Measurements from ENCODE around the gene SPEM1. TPM values are rescaled to one million over a fixed set of nuclear protein-coding genes. Genes with fewer than 3 reads are reported as not detected.
"Not testable (repeated sequence)": the region's sequence is repeated elsewhere in the genome, so short reads cannot be mapped to it uniquely, and the experiment has no call there.

Gene SPEM1
- total RNA-seq, 2 experiments from 2014 or later = not detected

DNA sequence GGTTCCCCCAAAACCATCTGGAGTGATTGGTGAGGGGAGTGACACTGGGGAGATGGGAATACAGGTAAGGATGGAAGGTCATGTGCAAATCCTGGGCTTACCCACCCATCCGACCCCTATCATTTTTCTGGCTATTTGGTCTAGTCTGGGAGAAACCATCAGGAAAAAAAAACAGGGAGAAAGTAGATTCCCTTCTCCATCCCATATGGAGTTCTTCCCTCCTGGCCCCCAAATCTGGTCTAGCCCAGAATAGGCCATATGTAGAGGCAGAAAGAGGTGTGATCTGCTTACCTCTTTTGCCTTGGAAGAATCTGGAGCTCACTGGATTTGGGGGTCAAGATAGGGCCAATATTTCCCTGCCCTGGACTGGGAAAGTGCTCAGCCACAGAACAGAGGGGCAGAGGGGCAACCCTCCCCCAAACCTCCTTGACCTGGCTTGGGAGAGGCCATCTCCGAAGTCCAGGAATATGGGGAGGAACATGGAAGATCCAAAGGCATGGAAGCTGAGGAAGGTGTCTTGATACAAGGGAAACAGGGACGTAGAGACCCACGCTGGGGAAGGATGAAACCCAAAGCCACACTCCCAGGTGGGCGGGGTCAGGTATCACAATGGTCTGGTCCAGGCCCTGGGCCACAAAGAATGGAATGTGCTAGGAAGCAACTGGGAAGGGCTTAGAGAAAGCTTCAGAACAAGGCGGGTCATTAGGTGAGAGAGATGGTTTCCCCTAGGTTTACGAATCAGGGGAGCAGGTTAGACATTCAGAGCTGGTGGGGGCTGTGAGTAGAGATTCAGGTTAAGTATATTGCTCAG lies 40.9 kb downstream of the SPEM1 start:
- no peaks in the 10 kb centered on the region for H3K9me3 Mint-ChIP-seq
- ChIA-PET POLR2A (interaction anchor here (0.9 to 2.2 kb wide), 5 partner anchors 18 to 24 kb away, joined by 3 to 8 read pairs (median 5); partner anchors contain the start of genes POLR2A and ZBTB4), CTCF (interaction anchor here (1.4 to 1.6 kb wide), 2 partner anchors 24 to 25 kb away, joined by 3 to 6 read pairs; no protein-coding TSS in a partner anchor)
- H3K27ac Mint-ChIP-seq = no peak overlapping the region
- no peak for DNase-seq
- H3K36me3 Mint-ChIP-seq (ENCODE audit: low read depth) = peaks cover 31% of the 10 kb centered on the region
- H3K27me3 Mint-ChIP-seq = no peaks in the 10 kb centered on the region
- H3K4me1 Mint-ChIP-seq = peaks cover 21% of the 10 kb centered on the region
- no peak overlapping the region for H3K4me3 Mint-ChIP-seq

DNA sequence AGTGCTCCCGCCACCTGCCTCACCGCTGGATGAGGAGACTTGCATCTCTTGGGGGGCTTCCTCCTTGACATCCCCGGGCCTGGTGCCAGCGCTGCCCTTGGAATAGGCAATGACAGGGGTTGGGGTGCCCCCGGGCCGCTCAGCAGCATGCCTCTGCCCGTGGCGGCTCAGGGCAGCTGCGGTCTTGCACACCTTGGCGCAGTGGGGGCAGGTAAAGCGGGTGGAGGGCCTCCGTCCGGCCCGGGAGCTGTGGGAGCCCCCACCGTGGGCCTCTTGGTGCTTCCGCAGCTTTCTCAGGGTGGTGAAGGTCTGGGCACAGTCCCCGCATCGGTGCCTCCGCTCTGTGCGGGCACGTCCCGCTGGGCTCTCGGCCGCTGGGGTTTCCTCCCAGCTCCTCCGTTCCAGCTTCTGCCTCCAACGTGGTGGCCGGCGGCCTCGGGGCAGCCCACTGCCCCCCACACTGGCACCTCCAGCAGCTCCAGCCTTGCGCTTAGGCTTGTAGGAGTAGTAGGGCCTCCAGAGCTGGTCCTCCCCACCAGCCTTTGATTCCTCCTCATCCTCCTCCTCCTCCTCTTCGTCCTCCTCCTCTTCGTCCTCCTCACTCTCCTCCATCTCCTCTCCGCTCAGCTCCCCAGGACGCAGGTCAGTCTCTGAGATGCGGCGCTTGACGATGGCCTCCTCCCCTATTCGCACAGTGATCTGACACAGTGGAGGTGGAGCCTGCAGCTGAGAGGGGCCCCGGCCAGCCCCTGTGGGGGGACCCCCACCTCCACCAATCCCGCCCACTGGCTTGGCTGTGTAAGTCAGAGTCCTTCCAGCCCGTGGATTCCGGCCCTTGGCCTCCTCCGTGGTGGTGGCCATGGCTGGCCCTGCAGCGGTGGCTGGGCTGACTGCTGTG lies 42.6 kb downstream of the SPEM1 start:
- ChIA-PET CTCF (interaction anchor here (1.4 to 1.6 kb wide), 2 partner anchors 23 to 26 kb away, joined by 3 to 6 read pairs; no protein-coding TSS in a partner anchor), POLR2A (interaction anchor here (0.5 to 2.1 kb wide), 3 partner anchors 17 to 32 kb away, joined by 3 to 12 read pairs (median 6); partner anchors contain the start of genes POLR2A and ZBTB4)
- H3K9me3 Mint-ChIP-seq = no peaks in the 10 kb centered on the region
- H3K27ac Mint-ChIP-seq = no peak overlapping the region
- H3K4me1 Mint-ChIP-seq = peaks cover 11% of the 10 kb centered on the region
- H3K36me3 Mint-ChIP-seq (ENCODE audit: low read depth) = peaks cover 28% of the 10 kb centered on the region
- H3K4me3 Mint-ChIP-seq = no peak overlapping the region
- no peaks in the 10 kb centered on the region for H3K27me3 Mint-ChIP-seq
- no peak for DNase-seq

DNA sequence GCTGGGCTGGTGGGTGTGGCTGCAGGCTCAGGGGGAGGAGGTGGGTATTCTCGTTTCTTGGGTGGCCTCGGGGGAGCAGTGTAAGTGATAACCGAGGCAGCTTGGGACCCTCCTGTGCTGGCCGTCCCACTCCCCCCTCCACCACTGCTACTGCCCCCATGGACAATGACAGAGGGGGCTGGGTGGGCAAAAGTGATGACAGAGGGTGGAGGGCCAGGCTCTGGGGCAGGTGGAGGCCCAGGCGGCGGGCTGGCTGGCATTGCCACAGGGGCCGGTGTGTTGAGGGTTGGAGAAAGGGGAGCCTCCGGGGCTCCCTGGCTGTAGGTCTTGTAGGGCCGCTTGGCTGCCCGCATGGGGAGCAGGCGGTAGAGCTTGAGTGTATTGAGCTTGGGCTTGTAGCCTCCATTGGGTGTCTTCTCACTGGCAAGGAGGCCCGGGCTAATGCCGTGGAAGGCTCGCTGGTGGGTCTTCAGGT lies 43.3 kb downstream of the SPEM1 start:
- no peak overlapping the region for H3K4me3 Mint-ChIP-seq
- no peak for DNase-seq
- ChIA-PET CTCF (no interaction called here), POLR2A (interaction anchor here (1.9 to 2.1 kb wide), 2 partner anchors 16 to 21 kb away, joined by 6 to 12 read pairs; partner anchors contain the start of genes POLR2A and ZBTB4)
- H3K4me1 Mint-ChIP-seq = peaks cover 11% of the 10 kb centered on the region
- H3K27me3 Mint-ChIP-seq = no peaks in the 10 kb centered on the region
- H3K36me3 Mint-ChIP-seq (ENCODE audit: low read depth) = peaks cover 28% of the 10 kb centered on the region
- no peaks in the 10 kb centered on the region for H3K9me3 Mint-ChIP-seq
- no peak overlapping the region for H3K27ac Mint-ChIP-seq

DNA sequence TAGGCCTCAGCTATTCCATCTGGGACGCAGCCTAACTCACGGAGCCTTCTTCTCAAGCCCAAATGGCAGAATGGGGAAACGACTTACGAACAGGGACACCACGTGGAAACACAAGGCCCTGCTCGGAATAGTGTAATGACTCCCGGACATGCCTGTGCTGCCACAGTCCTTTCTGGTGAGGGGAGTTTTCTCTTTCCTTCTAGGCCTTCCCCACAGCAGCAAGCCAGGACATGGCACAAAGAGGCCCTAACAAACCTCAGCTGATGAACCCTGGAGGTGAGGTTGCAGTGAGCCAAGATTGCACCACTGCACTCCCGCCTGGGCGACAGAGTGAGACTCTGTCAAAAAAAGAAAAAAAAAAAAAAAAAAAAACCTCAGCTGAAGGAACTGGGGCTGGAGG lies 44.0 kb downstream of the SPEM1 start:
- DNase-seq = no peak
- peaks cover 9% of the 10 kb centered on the region for H3K4me1 Mint-ChIP-seq
- no peak overlapping the region for H3K27ac Mint-ChIP-seq
- no peaks in the 10 kb centered on the region for H3K27me3 Mint-ChIP-seq
- ChIA-PET POLR2A (interaction anchor here (1.5 to 2.1 kb wide), 2 partner anchors 8 to 20 kb away, joined by 3 to 12 read pairs; partner anchors contain the start of gene POLR2A), CTCF (no interaction called here)
- no peaks in the 10 kb centered on the region for H3K9me3 Mint-ChIP-seq
- H3K36me3 Mint-ChIP-seq (ENCODE audit: low read depth) = peaks cover 23% of the 10 kb centered on the region
- no peak overlapping the region for H3K4me3 Mint-ChIP-seq

DNA sequence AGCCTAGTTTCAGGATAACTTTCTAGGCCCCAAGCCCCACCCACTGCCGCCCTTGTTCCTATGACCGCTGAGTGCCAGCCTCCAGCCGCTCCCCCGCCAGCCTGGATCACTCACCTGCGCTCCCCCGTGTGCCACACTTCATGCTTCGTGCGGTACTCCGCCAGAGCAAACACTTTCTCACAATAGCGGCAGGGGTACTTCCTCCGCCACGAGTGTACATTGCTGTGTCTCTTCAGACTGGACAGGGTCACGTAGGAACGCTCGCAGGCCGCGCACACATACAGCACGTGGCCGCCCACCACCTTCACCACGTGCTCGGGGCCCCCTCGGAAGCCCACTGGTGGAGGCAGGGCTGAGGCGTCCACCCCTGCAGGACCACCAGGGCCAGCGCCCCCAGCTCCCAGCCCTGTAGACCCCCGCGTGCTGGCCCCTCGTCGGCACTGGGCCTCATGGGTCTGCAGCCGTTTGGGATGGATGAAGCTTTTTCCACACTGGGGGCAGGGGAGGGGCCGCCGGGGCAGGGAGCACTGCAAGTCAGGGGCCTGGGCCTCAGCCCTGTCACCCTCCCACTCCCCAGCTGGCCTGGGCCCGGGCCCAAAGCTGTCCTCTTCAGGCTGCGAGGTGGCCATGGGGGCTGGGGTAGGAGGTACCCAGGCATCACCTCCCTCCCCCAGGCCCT lies 45.6 kb downstream of the SPEM1 start:
- CTCF ChIA-PET = interaction anchor here (0.6 to 1.2 kb wide), 2 partner anchors 29 to 168 kb away, joined by 3 read pairs; no protein-coding TSS in a partner anchor
- POLR2A ChIA-PET = interaction anchor here (0.7 to 2.1 kb wide), 4 partner anchors 9 to 18 kb away, joined by 3 to 7 read pairs (median 3); partner anchors contain the start of gene POLR2A
- Mint-ChIP-seq H3K27me3 (no peaks in the 10 kb centered on the region), H3K27ac (no peak overlapping the region), H3K4me1 (peaks cover 3% of the 10 kb centered on the region), H3K9me3 (no peaks in the 10 kb centered on the region), H3K36me3 (ENCODE audit: low read depth) (peaks cover 16% of the 10 kb centered on the region), H3K4me3 (no peak overlapping the region)
- no peak for DNase-seq

DNA sequence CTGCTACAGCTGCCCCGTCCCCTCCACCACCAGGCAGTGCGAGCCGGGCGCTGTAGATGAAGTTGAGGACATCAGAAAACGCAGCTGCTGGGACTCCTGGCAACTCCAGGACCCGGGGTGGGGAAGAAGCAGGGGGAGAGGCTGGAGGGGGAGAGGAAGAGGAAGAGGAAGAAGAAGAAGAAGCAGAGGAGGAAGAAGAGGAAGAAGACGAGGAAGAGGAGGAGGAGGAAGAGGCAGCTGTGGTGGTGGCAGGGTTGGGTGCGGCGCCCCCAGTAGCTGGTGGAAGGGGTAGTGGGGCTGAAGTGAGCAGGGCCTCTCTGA lies 46.2 kb downstream of the SPEM1 start:
- Mint-ChIP-seq H3K36me3 (ENCODE audit: low read depth) (peaks cover 13% of the 10 kb centered on the region), H3K4me1 (peaks cover 3% of the 10 kb centered on the region), H3K4me3 (no peak overlapping the region), H3K27ac (no peak overlapping the region), H3K9me3 (no peaks in the 10 kb centered on the region), H3K27me3 (no peaks in the 10 kb centered on the region)
- POLR2A ChIA-PET = interaction anchor here (0.7 to 2.1 kb wide), 5 partner anchors 9 to 22 kb away, joined by 3 to 7 read pairs (median 3); partner anchors contain the start of gene POLR2A
- CTCF ChIA-PET = interaction anchor here (0.6 to 1.2 kb wide), 2 partner anchors 30 to 168 kb away, joined by 3 read pairs; no protein-coding TSS in a partner anchor
- no peak for DNase-seq

DNA sequence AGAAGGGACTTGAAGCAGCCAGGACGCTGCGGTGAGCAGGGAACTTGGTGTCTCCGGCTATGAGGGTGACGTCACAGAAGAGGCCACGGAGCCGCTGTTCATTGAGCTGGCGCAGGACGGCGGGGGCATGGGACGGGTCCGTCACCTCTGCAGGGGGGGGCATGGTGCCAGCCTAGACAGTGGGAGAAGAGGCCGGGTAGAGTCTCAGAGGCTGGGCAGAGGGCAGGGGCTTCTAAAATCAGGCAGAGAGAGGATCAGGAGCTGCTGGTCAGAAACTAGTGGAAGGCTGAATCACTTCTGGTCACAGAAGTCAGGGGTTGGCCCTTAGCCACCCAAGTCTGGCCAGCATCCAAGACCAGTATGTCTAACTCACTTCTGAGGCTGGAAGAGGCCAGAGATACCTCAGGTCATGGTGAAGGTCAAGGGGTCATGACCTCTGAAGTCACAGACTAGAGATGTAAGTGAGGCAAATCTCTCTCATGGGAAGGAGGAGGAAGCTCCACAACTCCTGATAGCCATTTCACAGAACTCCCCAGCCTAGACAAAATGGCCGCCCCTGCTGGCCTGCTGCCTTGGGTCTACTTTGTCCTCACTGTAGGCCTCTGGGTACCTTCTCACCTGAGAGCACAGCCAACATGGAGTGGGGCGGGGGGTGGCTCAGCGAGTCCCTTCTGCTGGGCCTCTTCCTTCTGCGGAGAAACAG lies 46.7 kb downstream of the SPEM1 start:
- Mint-ChIP-seq H3K36me3 (ENCODE audit: low read depth) (peaks cover 11% of the 10 kb centered on the region), H3K9me3 (no peaks in the 10 kb centered on the region), H3K27me3 (no peaks in the 10 kb centered on the region), H3K4me3 (no peak overlapping the region), H3K4me1 (peaks cover 8% of the 10 kb centered on the region), H3K27ac (no peak overlapping the region)
- CTCF ChIA-PET = interaction anchor here (1.2 kb wide), 1 partner anchor 30 kb away, joined by 3 read pairs; no protein-coding TSS in a partner anchor
- DNase-seq = no peak
- POLR2A ChIA-PET = interaction anchor here (0.7 to 2.1 kb wide), 4 partner anchors 11 to 23 kb away, joined by 3 to 7 read pairs (median 3); partner anchors contain the start of gene POLR2A

DNA sequence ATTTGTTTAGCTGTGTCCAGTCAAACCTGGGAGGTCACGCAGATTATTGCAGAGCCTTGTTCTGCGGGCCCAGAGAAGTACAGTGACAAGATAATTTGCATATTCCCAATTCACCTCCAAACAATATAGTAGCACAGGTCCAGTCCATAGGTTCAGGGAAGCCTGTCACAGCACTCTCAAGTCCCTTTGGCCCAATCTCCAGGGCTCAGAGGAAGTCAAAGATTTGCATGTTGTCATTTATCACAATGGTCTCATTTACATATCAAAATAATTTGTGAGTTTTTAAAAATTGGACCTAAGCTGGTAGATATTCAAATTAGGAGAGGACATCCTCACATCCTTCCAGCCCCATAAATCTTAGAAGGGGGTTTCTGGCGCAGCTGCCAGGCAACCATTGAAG lies 47.4 kb downstream of the SPEM1 start:
- Mint-ChIP-seq H3K9me3 (no peaks in the 10 kb centered on the region), H3K36me3 (ENCODE audit: low read depth) (peaks cover 11% of the 10 kb centered on the region), H3K27me3 (no peaks in the 10 kb centered on the region), H3K4me1 (peaks cover 11% of the 10 kb centered on the region), H3K27ac (no peak overlapping the region), H3K4me3 (no peak overlapping the region)
- DNase-seq = no peak
- POLR2A ChIA-PET = no interaction called here
- CTCF ChIA-PET = interaction anchor here (1.8 kb wide), 1 partner anchor 31 kb away, joined by 4 read pairs; no protein-coding TSS in a partner anchor

DNA sequence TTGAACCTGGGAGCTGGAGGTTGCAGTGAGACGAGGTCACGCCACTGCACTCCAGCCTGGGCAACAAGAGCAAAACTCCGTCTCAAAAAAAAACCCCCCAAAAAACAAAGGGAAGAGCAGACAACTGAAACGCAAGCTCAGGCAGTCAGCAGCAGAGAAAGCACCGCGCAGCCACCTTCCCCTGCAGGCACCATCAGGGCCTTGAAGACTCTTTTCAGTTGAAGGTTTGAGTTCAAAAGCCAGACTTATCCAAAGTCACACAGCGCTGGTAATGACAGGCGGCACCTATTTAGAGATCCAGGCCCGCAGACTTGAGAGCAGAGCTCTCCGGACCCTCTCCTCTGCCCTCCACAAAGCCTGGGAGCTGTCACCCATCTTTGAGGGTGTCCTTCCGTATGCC lies 48.2 kb downstream of the SPEM1 start:
- POLR2A ChIA-PET = interaction anchor here (0.6 to 0.7 kb wide), 2 partner anchors 16 to 252 kb away, joined by 3 read pairs; partner anchors contain the start of gene POLR2A
- Mint-ChIP-seq H3K27ac (no peak overlapping the region), H3K4me1 (peaks cover 11% of the 10 kb centered on the region), H3K27me3 (no peaks in the 10 kb centered on the region), H3K9me3 (no peaks in the 10 kb centered on the region), H3K36me3 (ENCODE audit: low read depth) (peaks cover 9% of the 10 kb centered on the region), H3K4me3 (no peak overlapping the region)
- DNase-seq = no peak
- CTCF ChIA-PET = interaction anchor here (1.8 kb wide), 1 partner anchor 31 kb away, joined by 4 read pairs; no protein-coding TSS in a partner anchor

DNA sequence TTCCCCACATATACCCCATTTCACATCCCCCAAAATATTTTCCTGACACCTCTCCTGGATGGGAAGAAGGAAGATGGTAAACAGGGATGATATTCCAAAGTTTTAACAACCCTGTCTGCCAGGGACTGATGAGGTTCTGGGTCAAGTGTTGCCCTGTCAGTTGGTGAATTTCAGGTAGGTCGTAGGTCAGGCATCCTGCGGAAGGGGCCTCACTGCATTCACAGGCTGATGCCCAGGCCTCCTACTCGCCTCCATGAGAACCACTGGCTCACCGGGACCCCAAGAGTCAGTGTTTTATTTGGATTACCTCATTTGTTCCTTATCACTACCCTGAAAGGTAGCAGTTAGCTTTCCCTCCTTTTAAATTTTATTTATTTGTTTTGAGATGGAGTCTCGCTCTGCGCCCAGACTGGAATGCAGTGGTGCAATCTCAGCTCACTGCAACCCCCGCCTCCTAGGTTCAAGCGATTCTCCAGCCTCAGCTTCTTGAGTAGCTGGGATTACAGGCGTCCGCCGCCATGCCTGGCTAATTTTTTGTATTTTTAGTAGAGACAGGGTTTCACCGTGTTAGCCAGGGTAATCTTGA lies 48.8 kb downstream of the SPEM1 start:
- ChIA-PET POLR2A (interaction anchor here (0.7 to 2.8 kb wide), 2 partner anchors 10 to 15 kb away, joined by 3 to 13 read pairs; partner anchors contain the start of genes POLR2A and ZBTB4), CTCF (interaction anchor here (1.8 kb wide), 1 partner anchor 32 kb away, joined by 4 read pairs; no protein-coding TSS in a partner anchor)
- H3K4me3 Mint-ChIP-seq = no peak overlapping the region
- H3K9me3 Mint-ChIP-seq = no peaks in the 10 kb centered on the region
- DNase-seq = no peak
- peaks cover 3% of the 10 kb centered on the region for H3K36me3 Mint-ChIP-seq (ENCODE audit: low read depth)
- no peaks in the 10 kb centered on the region for H3K27me3 Mint-ChIP-seq
- peaks cover 11% of the 10 kb centered on the region for H3K4me1 Mint-ChIP-seq
- no peak overlapping the region for H3K27ac Mint-ChIP-seq

DNA sequence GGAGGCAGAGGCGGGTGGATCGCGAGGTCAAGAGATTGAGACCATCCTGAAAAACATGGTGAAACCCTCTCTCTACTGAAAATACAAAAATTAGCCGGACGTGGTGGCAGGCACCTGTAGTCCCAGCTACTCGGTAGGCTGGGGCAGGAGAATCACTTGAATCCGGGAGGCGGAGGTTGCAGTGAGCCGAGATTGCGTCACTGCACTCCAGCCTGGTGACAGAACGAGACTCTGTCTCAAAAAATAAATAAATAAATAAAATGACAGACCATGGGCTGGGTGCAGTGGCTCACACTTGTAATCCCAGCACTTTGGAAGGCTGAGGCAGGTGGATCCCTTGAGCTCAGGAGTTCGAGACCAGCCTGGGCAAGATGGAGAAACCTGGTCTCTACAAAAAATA lies 49.7 kb downstream of the SPEM1 start:
- H3K9me3 Mint-ChIP-seq; H3K27ac Mint-ChIP-seq; H3K4me3 Mint-ChIP-seq; H3K36me3 Mint-ChIP-seq (ENCODE audit: low read depth); DNase-seq; CTCF ChIA-PET; H3K27me3 Mint-ChIP-seq: not testable (repeated sequence)
- POLR2A ChIA-PET = interaction anchor here (2.8 kb wide), 1 partner anchor 9 kb away, joined by 13 read pairs; the partner anchor contains the start of gene ZBTB4
- H3K4me1 Mint-ChIP-seq = peaks cover 11% of the 10 kb centered on the region

Data from activated CD4-positive, alpha-beta memory T cell treated with anti-CD3 and anti-CD28 coated beads, Interleukin-2, amount 10 ng/mL, durations not matched to agents 7 days and 5 days (primary cell).